HCT116 (cell line): ENCODE results near the gene ADD3. TPM values are rescaled to one million over a fixed set of nuclear protein-coding genes. Genes with fewer than 3 reads are reported as not detected.
"Not testable (repeated sequence)": the region's sequence is repeated elsewhere in the genome, so short reads cannot be mapped to it uniquely, and the experiment has no call there.

Source experiments
- ATAC-seq: fragments of 200-7000 bp; cut with Tn5 transposase; 2 replicates; pipeline ENCODE4 v1.9.1; 2020; ENCODE audit warnings: mild to moderate bottlenecking, moderate library complexity
- BruUV-seq: library from RNA; stranded (reverse); fragments of 400-500 nt; replicated peaks from 2 replicates; lab custom pipeline; 2021; lab: Mats Ljungman, UMichigan
- CTCF ChIA-PET: fragments of 300-600 bp; sonication (Branson Sonifier 250); formaldehyde crosslinking; loops from one replicate; lab custom pipeline; 2021; ENCODE audit warnings: antibody characterized with exemption; lab: Charles Lee
- POLR2A ChIA-PET: fragments of 300-600, 350-600 bp; sonication (Branson Sonifier 250); formaldehyde crosslinking; loops from one replicate; lab custom pipeline; 2021; ENCODE audit warnings: antibody characterized with exemption; lab: Charles Lee
- RAD21 ChIA-PET, 2 experiments: fragments of 300-600 bp; sonication (Branson Sonifier 250); formaldehyde crosslinking; loops; one replicate each; lab custom pipeline; 2023; ENCODE audit warnings: low total read pairs in 2 of 2; ENCODE audit not compliant: uncharacterized antibody in 2 of 2, unreplicated experiment in 2 of 2, low non-redundant PET in 1 of 2; lab: Charles Lee
- DNase-seq: peaks from one replicate; pipeline ENCODE4 v3.0.0-alpha.2; 2010; ENCODE audit warnings: low read depth, low spot score
- H2AFZ ChIP-seq: fragments of 200-600 bp; shearing (Covaris generic), sonication (generic); 2 replicates; pipeline ENCODE4 v1.6.1; 2017; ENCODE audit warnings: low read depth, mixed run types, mixed read lengths, antibody characterized with exemption, low read length; ENCODE audit not compliant: poor library complexity, severe bottlenecking
- H3K27ac ChIP-seq: 2 replicates; pipeline ENCODE4 v1.5.1; 2012; ENCODE audit warnings: low read depth, low read length
- H3K27me3 ChIP-seq: fragments of 200-600 bp; sonication (generic); 2 replicates; pipeline ENCODE4 v1.6.1; 2016; ENCODE audit warnings: mixed run types, low read length, mixed read lengths; ENCODE audit not compliant: insufficient read depth
- H3K36me3 ChIP-seq, 2 experiments: fragments of 200-500 bp in 1 of 2; fragments of 200-600 bp in 1 of 2; sonication (Bioruptor generic) in 1 of 2; sonication (generic) in 1 of 2; 2 replicates each; pipeline versions ENCODE4 v1.5.1 to v1.6.1; 2014 to 2016; ENCODE audit warnings: low read length in 2 of 2, inconsistent platforms in 1 of 2, mixed read lengths in 1 of 2, mixed run types in 1 of 2; ENCODE audit not compliant: insufficient read depth in 2 of 2, control insufficient read depth in 1 of 2
- H3K4me1 ChIP-seq, 2 experiments: fragments of 200-600 bp in 1 of 2; sonication (generic) in 1 of 2; 2 replicates each; pipeline versions ENCODE4 v1.5.1 to v1.6.1; 2012 to 2017; ENCODE audit warnings: low read length in 2 of 2, inconsistent platforms in 1 of 2, mild to moderate bottlenecking in 1 of 2, mixed read lengths in 1 of 2, mixed run types in 1 of 2, moderate library complexity in 1 of 2; ENCODE audit not compliant: insufficient read depth in 2 of 2, control insufficient read depth in 1 of 2
- H3K4me2 ChIP-seq: fragments of 200-600 bp; sonication (generic); 2 replicates; pipeline ENCODE4 v1.6.1; 2017; ENCODE audit warnings: mixed run types, low read length, mixed read lengths
- H3K4me3 ChIP-seq, 2 experiments: fragments of 200-600 bp in 1 of 2; sonication (generic) in 1 of 2; replicated peaks in 1 of 2; 2 replicates each; pipeline ENCODE4 v1.5.1; 2011 to 2016; ENCODE audit warnings: low read length in 2 of 2, control low read depth in 1 of 2, low read depth in 1 of 2, mild to moderate bottlenecking in 1 of 2, mixed read lengths in 1 of 2, mixed run types in 1 of 2
- H3K79me2 ChIP-seq: fragments of 200-600 bp; sonication (generic); 2 replicates; pipeline ENCODE4 v1.6.1; 2017; ENCODE audit warnings: mild to moderate bottlenecking, mixed run types, low read length, moderate library complexity, mixed read lengths; ENCODE audit not compliant: insufficient read depth
- H3K9ac ChIP-seq: fragments of 200-600 bp; sonication (generic); 2 replicates; pipeline ENCODE4 v1.6.1; 2016; ENCODE audit warnings: low read length, mixed read lengths
- H3K9me2 ChIP-seq: fragments of 200-600 bp; sonication (generic), shearing (Covaris generic); 2 replicates; pipeline ENCODE4 v1.6.1; 2017; ENCODE audit warnings: mixed run types, mild to moderate bottlenecking, moderate library complexity; ENCODE audit not compliant: insufficient read depth
- H3K9me3 ChIP-seq, 2 experiments: fragments of 200-500 bp in 1 of 2; fragments of 200-600 bp in 1 of 2; sonication (Bioruptor generic) in 1 of 2; sonication (generic) in 1 of 2; 2 replicates each; pipeline ENCODE4 v1.6.1; 2014 to 2017; ENCODE audit warnings: low read length in 2 of 2, mixed read lengths in 2 of 2, inconsistent platforms in 1 of 2, low read depth in 1 of 2, mild to moderate bottlenecking in 1 of 2, mixed run types in 1 of 2, moderate library complexity in 1 of 2; ENCODE audit not compliant: control insufficient read depth in 1 of 2, insufficient read depth in 1 of 2
- H4K20me1 ChIP-seq: fragments of 200-600 bp; sonication (generic), shearing (Covaris generic); 2 replicates; pipeline ENCODE4 v1.6.1; 2017; ENCODE audit warnings: mixed run types, mild to moderate bottlenecking, moderate library complexity; ENCODE audit not compliant: insufficient read depth
- CBX3 ChIP-seq: IDR thresholded peaks from 2 replicates; pipeline ENCODE4 v1.6.1; 2012; ENCODE audit warnings: low read depth
- CEBPB ChIP-seq: IDR thresholded peaks from 2 replicates; pipeline ENCODE4 v1.6.1; 2012; ENCODE audit warnings: low read depth
- CTCF ChIP-seq, 3 experiments: fragments of 200-600 bp in 1 of 3; sonication (generic) in 1 of 3; IDR thresholded peaks in 2 of 3; conservative IDR thresholded peaks in 1 of 3; 2 replicates each; pipeline ENCODE4 v1.5.1; 2012 to 2017; ENCODE audit warnings: low read depth in 2 of 3, low read length in 2 of 3, antibody characterized with exemption in 1 of 3, borderline replicate concordance in 1 of 3, control low read depth in 1 of 3, mild to moderate bottlenecking in 1 of 3, mixed read lengths in 1 of 3, mixed run types in 1 of 3, moderate library complexity in 1 of 3; ENCODE audit not compliant: insufficient read depth in 1 of 3
- EZH2 ChIP-seq: fragments of 200-600 bp; sonication (generic); IDR thresholded peaks from 2 replicates; pipeline ENCODE4 v1.6.1; 2017; ENCODE audit warnings: antibody characterized with exemption, mixed run types
- EZH2phosphoT487 ChIP-seq: fragments of 200-600 bp; IDR thresholded peaks from 2 replicates; pipeline ENCODE4 v1.6.1; 2018; ENCODE audit warnings: antibody characterized with exemption, borderline replicate concordance
- FOSL1 ChIP-seq: IDR thresholded peaks from 2 replicates; pipeline ENCODE4 v1.6.1; 2012; ENCODE audit warnings: low read depth
- JUND ChIP-seq: IDR thresholded peaks from 2 replicates; pipeline ENCODE4 v1.6.1; 2012
- MAX ChIP-seq: IDR thresholded peaks from 2 replicates; pipeline ENCODE4 v1.6.1; 2012
- POLR2A ChIP-seq: IDR thresholded peaks from 2 replicates; pipeline ENCODE4 v1.7.0; 2011; ENCODE audit warnings: borderline replicate concordance; ENCODE audit not compliant: insufficient read depth, insufficient read length; ENCODE audit errors: extremely low read depth
- POLR2AphosphoS5 ChIP-seq: IDR thresholded peaks from 2 replicates; pipeline ENCODE4 v1.6.1; 2011; ENCODE audit warnings: mild to moderate bottlenecking, low read depth, low read length, moderate library complexity
- RAD21 ChIP-seq: IDR thresholded peaks from 2 replicates; pipeline ENCODE4 v1.6.1; 2012; ENCODE audit warnings: low read depth, mild to moderate bottlenecking
- SIN3A ChIP-seq: IDR thresholded peaks from 2 replicates; pipeline ENCODE4 v1.6.1; 2012; ENCODE audit warnings: low read depth
- SP1 ChIP-seq: IDR thresholded peaks from 2 replicates; pipeline ENCODE4 v1.6.1; 2012; ENCODE audit warnings: low read depth
- ZBTB33 ChIP-seq: IDR thresholded peaks from 2 replicates; pipeline ENCODE4 v1.6.1; 2011; ENCODE audit warnings: mild to moderate bottlenecking, low read length, moderate library complexity; ENCODE audit not compliant: insufficient replicate concordance; ENCODE audit errors: extremely low read depth
- ZFX ChIP-seq: fragments of 450-650 bp; IDR thresholded peaks from 2 replicates; pipeline ENCODE4 v1.6.1; 2017
- intact Hi-C: fragments of 100-400 bp; cut with micrococcal nuclease; formaldehyde crosslinking; loops from 2 replicates; pipeline ENCODE4 v1.10.0; 2022
- total RNA-seq: library from RNA; stranded (reverse); gene quantifications from one replicate; pipeline ENCODE4 v1.2.1, GENCODE V29; 2021; ENCODE audit not compliant: unreplicated experiment

Gene ADD3
- total RNA-seq, 1 experiment from 2014 or later, result 41.1 TPM

GRCh38 chr10:109984013-109984412, 23.8 kb upstream of the ADD3 start:
- no peak overlapping the region for H3K9ac ChIP-seq
- H3K27me3 ChIP-seq, result 0 out of 2 replicates have a peak, but pooled peaks cover 5% of the 10 kb centered on the region
- intact Hi-C loops, result no loop called here
- ATAC-seq (no peak), DNase-seq (no peak)
- H3K9me3 ChIP-seq, result no peaks in the 10 kb centered on the region
- ChIA-PET RAD21 (no interaction called here), CTCF (no interaction called here), POLR2A (interaction anchor here (0.6 kb wide), 1 partner anchor 895 kb away, joined by 5 read pairs; no protein-coding TSS in a partner anchor)
- H3K36me3 ChIP-seq, result no peaks in the 10 kb centered on the region
- H2AFZ ChIP-seq, result no peak overlapping the region
- no peaks in the 10 kb centered on the region for H4K20me1 ChIP-seq
- H3K4me2 ChIP-seq, result no peak overlapping the region
- H3K4me1 ChIP-seq, result no peaks in the 10 kb centered on the region
- no peaks in the 10 kb centered on the region; the same call in 1 of the 2 replicates for H3K9me2 ChIP-seq
- no peak overlapping the region for H3K4me3 ChIP-seq
- H3K79me2 ChIP-seq, result no peaks in the 10 kb centered on the region
- TF ChIP-seq ZFX, result no peak
- TF ChIP-seq FOSL1, result no peak
- TF ChIP-seq JUND, result no peak
- TF ChIP-seq RAD21, result no peak
- TF ChIP-seq SIN3A, result no peak
- TF ChIP-seq CTCF (IDR thresholded peaks at IDR 0.05 in 2 of 3, conservative IDR thresholded peaks at IDR 0.05 in 1 of 3; ENCODE audit: borderline replicate concordance in 1 of 3, insufficient read depth in 1 of 3, low read depth in 2 of 3, low read length in 2 of 3), result no peak
- TF ChIP-seq ZBTB33, result no peak
- no peak for TF ChIP-seq CBX3
- TF ChIP-seq EZH2phosphoT487, result no peak
- no peak for TF ChIP-seq POLR2AphosphoS5
- no peak for TF ChIP-seq MAX
- TF ChIP-seq EZH2, result no peak
- TF ChIP-seq SP1, result no peak
- no peak for TF ChIP-seq CEBPB
- TF ChIP-seq POLR2A, result no peak
- no peak overlapping the region for H3K27ac ChIP-seq
- BruUV-seq, result no TSS peak

GRCh38 chr10:109985768-109986167, 22.0 kb upstream of the ADD3 start:
- H3K27ac ChIP-seq, ATAC-seq, H3K9ac ChIP-seq, H3K4me2 ChIP-seq, H3K36me3 ChIP-seq, H3K27me3 ChIP-seq, H3K9me2 ChIP-seq, H4K20me1 ChIP-seq, DNase-seq, H3K4me1 ChIP-seq, CTCF ChIA-PET, intact Hi-C loops, H3K4me3 ChIP-seq, BruUV-seq, POLR2A ChIA-PET, H3K79me2 ChIP-seq, H2AFZ ChIP-seq, RAD21 ChIA-PET, H3K9me3 ChIP-seq: not testable (repeated sequence)
